GM19239 (cell line): ENCODE results near the gene EIF5.
"Not testable (repeated sequence)": the region's sequence is repeated elsewhere in the genome, so short reads cannot be mapped to it uniquely, and the experiment has no call there.

ENCODE experiments used
- DNase-seq: peaks from one replicate; pipeline ENCODE4 v3.0.0; 2011; ENCODE audit warnings: low spot score; ENCODE audit not compliant: insufficient read length
- FAIRE-seq: peaks from 2 replicates; lab custom pipeline; 2011; peaks lifted over from hg19 to GRCh38; lab: Jason Lieb, UNC

The EIF5 gene

GRCh38 chr14:103332143-103332919 lies 1.7 kb upstream of the EIF5 start:
- DNase-seq, result no peak
- no peak for FAIRE-seq

- no peak for DNase-seq
- peak; percentile 66 for FAIRE-seq
Measured at GRCh38 chr14:103334644-103335622, 896 bp downstream of the EIF5 start.

- FAIRE-seq, result no peak
Measured at GRCh38 chr14:103336191-103336590, 2.2 kb downstream of the EIF5 start.

GRCh38 chr14:103337794-103338193 lies 3.8 kb downstream of the EIF5 start:
- no peak for DNase-seq
- no peak for FAIRE-seq

More at GRCh38 chr14:103336191-103336590, 2.2 kb downstream of the EIF5 start:
- DNase-seq, result no peak

- DNase-seq, result no peak
- no peak for FAIRE-seq
Measured at GRCh38 chr14:103339561-103339960, 5.5 kb downstream of the EIF5 start.

GRCh38 chr14:103340480-103341212 lies 6.6 kb downstream of the EIF5 start:
- DNase-seq (no peak), FAIRE-seq (no peak)

- FAIRE-seq (no peak), DNase-seq (no peak)
Measured at GRCh38 chr14:103341250-103342129, 7.5 kb downstream of the EIF5 start.

GRCh38 chr14:103343164-103343879 lies 9.3 kb downstream of the EIF5 start:
- DNase-seq, result no peak
- no peak for FAIRE-seq

GRCh38 chr14:103343905-103344797 lies 10.1 kb downstream of the EIF5 start:
- no peak for DNase-seq
- no peak for FAIRE-seq

GRCh38 chr14:103346286-103346685 lies 12.2 kb downstream of the EIF5 start:
- DNase-seq (no peak), FAIRE-seq (no peak)

GRCh38 chr14:103347091-103347815 lies 13.2 kb downstream of the EIF5 start:
- DNase-seq (no peak), FAIRE-seq (no peak)

- FAIRE-seq, result no peak
- no peak for DNase-seq
Measured at GRCh38 chr14:103348154-103348553, 14.1 kb downstream of the EIF5 start.

- FAIRE-seq, result no peak
- DNase-seq, result no peak
Measured at GRCh38 chr14:103349982-103350381, 15.9 kb downstream of the EIF5 start.

- DNase-seq (no peak), FAIRE-seq (no peak)
Measured at GRCh38 chr14:103353362-103353761, 19.3 kb downstream of the EIF5 start.

GRCh38 chr14:103354141-103354540 lies 20.1 kb downstream of the EIF5 start:
- FAIRE-seq (no peak), DNase-seq (no peak)

- no peak for FAIRE-seq
- DNase-seq, result no peak
Measured at GRCh38 chr14:103356024-103356682, 22.1 kb downstream of the EIF5 start.

GRCh38 chr14:103357552-103357951 lies 23.5 kb downstream of the EIF5 start:
- FAIRE-seq, DNase-seq: not testable (repeated sequence)
